DOHH2 (cell line): ENCODE results near the gene MCC.

ENCODE experiments used
- CTCF ChIP-seq: fragments of 200-600 bp; sonication (generic); IDR thresholded peaks from one replicate; pipeline ENCODE4 v1.5.1; 2014; ENCODE audit warnings: antibody characterized with exemption, mild to moderate bottlenecking, low read depth, low read length; ENCODE audit not compliant: poor library complexity, severe bottlenecking
- EZH2phosphoT487 ChIP-seq: fragments of 200-600 bp; sonication (generic); IDR thresholded peaks from 2 replicates; pipeline ENCODE4 v1.6.1; 2017; ENCODE audit warnings: borderline replicate concordance, mild to moderate bottlenecking, antibody characterized with exemption, low read length, moderate library complexity, mixed read lengths

- no peak for TF ChIP-seq CTCF
- no peak for TF ChIP-seq EZH2phosphoT487
Observed at GRCh38 chr5:113347572-113347971, 140.7 kb downstream of the MCC start.
